Putamen (tissue), 1 donor: ENCODE data around the gene NDUFB10.
"Not testable (repeated sequence)": the region's sequence is repeated elsewhere in the genome, so short reads cannot be mapped to it uniquely, and the experiment has no call there.

Experiments used
- DNase-seq: peaks from one replicate; pipeline ENCODE4 v3.0.0-alpha.2; 2016; ENCODE audit warnings: low spot score

The NDUFB10 gene

GRCh38 chr16:1946495-1947368 lies 12.6 kb upstream of the NDUFB10 start:
- DNase-seq, result no peak

GRCh38 chr16:1947369-1947670 lies 12.0 kb upstream of the NDUFB10 start:
- DNase-seq, result no peak

- no peak for DNase-seq
These were observed 9.8 kb upstream of the NDUFB10 start for GRCh38 chr16:1949507-1949906.

- DNase-seq, result no peak
These were observed 9.3 kb upstream of the NDUFB10 start for GRCh38 chr16:1950047-1950446.

- no peak for DNase-seq
These were observed 8.8 kb upstream of the NDUFB10 start for GRCh38 chr16:1950559-1950958.

- no peak for DNase-seq
These were observed 5.6 kb upstream of the NDUFB10 start for GRCh38 chr16:1953734-1954133.

- not testable (repeated sequence) for DNase-seq
These were observed 1.8 kb upstream of the NDUFB10 start for GRCh38 chr16:1957434-1958142.

- DNase-seq, result not testable (repeated sequence)
These were observed 1.2 kb upstream of the NDUFB10 start for GRCh38 chr16:1958143-1958491.

- no peak for DNase-seq
These were observed 546 bp upstream of the NDUFB10 start for GRCh38 chr16:1958715-1959268.

GRCh38 chr16:1960665-1961630 lies 1.6 kb downstream of the NDUFB10 start:
- no peak for DNase-seq

GRCh38 chr16:1961651-1962067 lies 2.3 kb downstream of the NDUFB10 start:
- no peak for DNase-seq

- DNase-seq, result not testable (repeated sequence)
These were observed 3.1 kb downstream of the NDUFB10 start for GRCh38 chr16:1962161-1963153.

- DNase-seq, result peak; percentile 43
These were observed 4.6 kb downstream of the NDUFB10 start for GRCh38 chr16:1963806-1964505.

GRCh38 chr16:1964506-1965395 lies 5.4 kb downstream of the NDUFB10 start, which contains the start of gene RPS2:
TSS of gene RPS2 (minus strand) at chr16:1964826. CDS start at chr16:1964625, 201 bp downstream.
- peak; percentile 98 for DNase-seq

- no peak for DNase-seq
These were observed 6.2 kb downstream of the NDUFB10 start for GRCh38 chr16:1965396-1966001.

- DNase-seq, result no peak
These were observed 7.1 kb downstream of the NDUFB10 start, which contains the start of gene RNF151 for GRCh38 chr16:1966460-1966859. TSS of gene RNF151 (plus strand) at chr16:1966856. CDS start at chr16:1966882, 26 bp downstream.

- DNase-seq, result peak; percentile 67
These were observed 9.0 kb downstream of the NDUFB10 start for GRCh38 chr16:1968146-1968953.
